Prostate gland (tissue), 2 donors: ENCODE results near the gene GRIA4. TPM values are rescaled to one million over a fixed set of nuclear protein-coding genes. Genes with fewer than 3 reads are reported as not detected.

Experiments
- DNase-seq: peaks from one replicate; pipeline ENCODE4 v3.0.0-alpha.2; 2019; ENCODE audit warnings: low spot score
- H3K27ac ChIP-seq, 2 donors: fragments of 200-600 bp; sonication (generic); 2 replicates each; pipeline ENCODE4 v1.5.1; 2017 to 2019
- H3K27me3 ChIP-seq: fragments of 200-600 bp; sonication (generic); replicated peaks from 2 replicates; pipeline ENCODE4 v1.5.1; 2019; ENCODE audit not compliant: insufficient read depth
- H3K36me3 ChIP-seq, 2 donors: fragments of 200-600 bp; sonication (generic); 1 replicate in 1 of 2; 2 replicates in 1 of 2; pipeline versions ENCODE4 v1.5.1 to v1.8.1; 2017 to 2019
- H3K4me1 ChIP-seq: fragments of 200-600 bp; sonication (generic); replicated peaks from 2 replicates; pipeline ENCODE4 v1.5.1; 2019
- H3K4me3 ChIP-seq, 2 donors: fragments of 200-600 bp; sonication (generic); 2 replicates each; pipeline ENCODE4 v1.5.1; 2017 to 2019
- H3K9me3 ChIP-seq: fragments of 200-600 bp; sonication (generic); 2 replicates; pipeline ENCODE4 v1.5.1; 2017
- POLR2A ChIP-seq: fragments of 450-650 bp; IDR thresholded peaks from one replicate; pipeline ENCODE4 v1.6.1; 2016; ENCODE audit warnings: antibody characterized with exemption, mild to moderate bottlenecking
- POLR2AphosphoS5 ChIP-seq: sonication (generic); formaldehyde crosslinking; IDR thresholded peaks from one replicate; pipeline ENCODE4 v1.6.1; 2017; ENCODE audit warnings: antibody characterized with exemption
- WGBS: methylation state at CpG from one replicate; pipeline ENCODE4 v1.1.5; 2018; 5-methylcytosine and 5-hydroxymethylcytosine counted together
- intact Hi-C: fragments of 100-400 bp; cut with DNase I; formaldehyde crosslinking; loops from one replicate; pipeline ENCODE4 v1.14.2; 2022
- total RNA-seq, 2 donors: library from RNA; depleted of rRNA; stranded (reverse); fragments of >200 nt; gene quantifications; one replicate each; pipeline ENCODE4 v1.1.0, GENCODE V29; 2016
- TF ChIP-seq, protein P1 (sequence below), 4 experiments: fragments of 200-600 bp in 2 of 4; fragments of 450-650 bp in 2 of 4; sonication (generic) in 2 of 4; IDR thresholded peaks; 1 replicate in 3 of 4; 2 replicates in 1 of 4; pipeline ENCODE4 v1.5.1; 2016 to 2019; ENCODE audit warnings: antibody characterized with exemption in 4 of 4, mild to moderate bottlenecking in 2 of 4, moderate library complexity in 2 of 4

The GRIA4 gene
- total RNA-seq, 2 donors from 2014 or later = not detected

- intact Hi-C loops = no loop called here
- WGBS = 81% methylated on average over 5 of the region's 5 CpGs
- H3K27ac ChIP-seq = no peak overlapping the region
- H3K27me3 ChIP-seq = no peaks in the 10 kb centered on the region
- TF ChIP-seq POLR2A = no peak
- TF ChIP-seq POLR2AphosphoS5 = no peak
- TF ChIP-seq, protein P1, sequence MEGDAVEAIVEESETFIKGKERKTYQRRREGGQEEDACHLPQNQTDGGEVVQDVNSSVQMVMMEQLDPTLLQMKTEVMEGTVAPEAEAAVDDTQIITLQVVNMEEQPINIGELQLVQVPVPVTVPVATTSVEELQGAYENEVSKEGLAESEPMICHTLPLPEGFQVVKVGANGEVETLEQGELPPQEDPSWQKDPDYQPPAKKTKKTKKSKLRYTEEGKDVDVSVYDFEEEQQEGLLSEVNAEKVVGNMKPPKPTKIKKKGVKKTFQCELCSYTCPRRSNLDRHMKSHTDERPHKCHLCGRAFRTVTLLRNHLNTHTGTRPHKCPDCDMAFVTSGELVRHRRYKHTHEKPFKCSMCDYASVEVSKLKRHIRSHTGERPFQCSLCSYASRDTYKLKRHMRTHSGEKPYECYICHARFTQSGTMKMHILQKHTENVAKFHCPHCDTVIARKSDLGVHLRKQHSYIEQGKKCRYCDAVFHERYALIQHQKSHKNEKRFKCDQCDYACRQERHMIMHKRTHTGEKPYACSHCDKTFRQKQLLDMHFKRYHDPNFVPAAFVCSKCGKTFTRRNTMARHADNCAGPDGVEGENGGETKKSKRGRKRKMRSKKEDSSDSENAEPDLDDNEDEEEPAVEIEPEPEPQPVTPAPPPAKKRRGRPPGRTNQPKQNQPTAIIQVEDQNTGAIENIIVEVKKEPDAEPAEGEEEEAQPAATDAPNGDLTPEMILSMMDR (IDR thresholded peaks at IDR 0.05) = no peak
- no peaks in the 10 kb centered on the region for H3K36me3 ChIP-seq
- H3K9me3 ChIP-seq = no peaks in the 10 kb centered on the region
- H3K4me1 ChIP-seq = no peaks in the 10 kb centered on the region
- DNase-seq = no peak
- no peak overlapping the region for H3K4me3 ChIP-seq
These were observed 201.4 kb downstream of the GRIA4 start for GRCh38 chr11:105811242-105811641.

GRCh38 chr11:105821372-105821771 lies 211.5 kb downstream of the GRIA4 start:
- no peak for DNase-seq
- no peaks in the 10 kb centered on the region for H3K27me3 ChIP-seq
- intact Hi-C loops = no loop called here
- TF ChIP-seq, protein P1 (IDR thresholded peaks at IDR 0.05) = no peak
- TF ChIP-seq POLR2A = no peak
- no peak for TF ChIP-seq POLR2AphosphoS5
- H3K9me3 ChIP-seq = no peaks in the 10 kb centered on the region
- no peaks in the 10 kb centered on the region for H3K4me1 ChIP-seq
- no peak overlapping the region for H3K27ac ChIP-seq
- no peaks in the 10 kb centered on the region for H3K36me3 ChIP-seq
- 48% methylated on average over 4 of the region's 4 CpGs for WGBS
- H3K4me3 ChIP-seq = no peak overlapping the region

DNA sequence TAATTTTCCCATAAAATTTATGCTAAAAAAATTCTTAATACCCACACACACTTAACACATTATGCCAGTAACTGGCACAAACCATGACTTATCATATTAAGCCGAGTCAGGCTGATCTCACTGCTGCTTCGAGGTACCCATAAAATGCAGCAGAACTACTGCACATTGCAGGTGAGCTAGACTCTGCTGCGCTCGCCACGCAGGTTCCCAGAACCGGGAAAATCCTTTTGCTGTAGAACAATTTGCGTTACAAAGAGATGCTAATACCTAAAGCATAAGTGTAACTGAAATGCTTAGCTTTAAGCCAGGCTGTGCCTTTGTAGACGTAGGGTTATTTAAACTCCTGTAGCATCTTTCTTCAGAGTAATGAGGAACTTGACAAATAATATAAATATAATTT lies 211.9 kb downstream of the GRIA4 start:
- Histone ChIP-seq H3K9me3 (no peaks in the 10 kb centered on the region), H3K4me1 (no peaks in the 10 kb centered on the region), H3K36me3 (no peaks in the 10 kb centered on the region), H3K27me3 (no peaks in the 10 kb centered on the region), H3K4me3 (no peak overlapping the region), H3K27ac (no peak overlapping the region)
- 71% methylated on average over 8 of the region's 8 CpGs for WGBS
- intact Hi-C loops = no loop called here
- no peak for DNase-seq
- TF ChIP-seq POLR2A (no peak), POLR2AphosphoS5 (no peak)
- TF ChIP-seq, protein P1 (IDR thresholded peaks at IDR 0.05) = no peak

DNA sequence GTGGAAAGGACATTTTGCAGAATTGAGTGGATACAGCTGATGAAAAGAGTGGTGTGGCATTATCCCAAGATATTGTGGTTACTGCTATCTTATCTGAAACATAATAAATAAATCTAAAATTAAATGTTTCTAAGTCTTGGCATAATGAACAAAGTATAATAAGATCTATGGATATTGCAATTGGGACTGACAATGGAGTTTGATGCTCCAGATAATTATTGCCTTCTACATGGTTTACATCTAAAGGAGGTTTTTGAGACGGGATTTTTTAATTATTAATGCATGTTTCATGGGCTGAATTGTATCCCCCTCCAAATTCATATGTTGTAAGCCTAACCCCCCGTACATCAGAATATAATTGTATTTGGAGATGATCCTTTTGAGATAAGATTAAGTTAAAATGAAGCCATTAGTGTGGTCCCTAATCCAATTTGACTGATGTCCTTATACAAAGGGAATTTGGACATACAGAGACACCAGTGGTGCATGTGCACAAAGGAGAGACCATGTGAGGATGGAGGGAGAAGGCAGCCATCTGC lies 213.7 kb downstream of the GRIA4 start:
- DNase-seq = no peak
- intact Hi-C loops = no loop called here
- TF ChIP-seq POLR2A (no peak), POLR2AphosphoS5 (no peak)
- TF ChIP-seq, protein P1 (IDR thresholded peaks at IDR 0.05) = no peak
- H3K36me3 ChIP-seq = no peaks in the 10 kb centered on the region
- H3K4me3 ChIP-seq = no peak overlapping the region
- H3K27me3 ChIP-seq = no peaks in the 10 kb centered on the region
- WGBS = 59% methylated on average over 2 of the region's 2 CpGs
- H3K27ac ChIP-seq = no peak overlapping the region
- no peaks in the 10 kb centered on the region for H3K4me1 ChIP-seq
- no peaks in the 10 kb centered on the region for H3K9me3 ChIP-seq

- Histone ChIP-seq H3K36me3 (no peaks in the 10 kb centered on the region), H3K4me1 (no peaks in the 10 kb centered on the region), H3K27me3 (no peaks in the 10 kb centered on the region), H3K27ac (no peak overlapping the region), H3K4me3 (no peak overlapping the region), H3K9me3 (no peaks in the 10 kb centered on the region)
- intact Hi-C loops = no loop called here
- 86% methylated on average over 10 of the region's 10 CpGs for WGBS
- DNase-seq = no peak
- TF ChIP-seq POLR2AphosphoS5 (no peak), POLR2A (no peak)
- TF ChIP-seq, protein P1 (IDR thresholded peaks at IDR 0.05) = no peak
These were observed 214.7 kb downstream of the GRIA4 start for GRCh38 chr11:105824457-105825013.
